Sigmoid colon (tissue), 3 donors: Measurements from ENCODE around the gene PAQR6.

ENCODE experiments used
- CTCF ChIP-seq, 4 experiments: fragments of 450-650 bp in 3 of 4; fragments of 200-600 bp in 1 of 4; IDR thresholded peaks; one replicate each; pipeline ENCODE4 v1.5.1; 2016 to 2019; ENCODE audit warnings: antibody characterized with exemption in 4 of 4, mild to moderate bottlenecking in 3 of 4, moderate library complexity in 2 of 4
- POLR2A ChIP-seq, 2 donors: fragments of 450-650 bp; IDR thresholded peaks; one replicate each; pipeline ENCODE4 v1.6.1; 2016; ENCODE audit warnings: antibody characterized with exemption in 2 of 2, mild to moderate bottlenecking in 2 of 2, moderate library complexity in 2 of 2

GRCh38 chr1:156251527-156251926 is 3.7 kb upstream of the PAQR6 start:
- TF ChIP-seq CTCF (IDR thresholded peaks at IDR 0.05): no peak
- no peak for TF ChIP-seq POLR2A (IDR thresholded peaks at IDR 0.05)
